ENCODE data around the gene NKAP. TPM values are rescaled to one million over a fixed set of nuclear protein-coding genes. Genes with fewer than 3 reads are reported as not detected.

Gene NKAP
- total and polyA plus RNA-seq, 4 donors, result 2.4 to 3.3 (median 2.7) TPM

GRCh38 chrX:119986203-119986602 lies 42.7 kb upstream of the NKAP start:
- no peaks in the 10 kb centered on the region for H3K36me3 ChIP-seq (ENCODE audit: control insufficient read depth in 4 of 4, insufficient read depth in 3 of 4, low read depth in 1 of 4, low read length in 3 of 4)
- 87% methylated on average over 3 of the region's 3 CpGs for WGBS
- no peak for DNase-seq (ENCODE audit: low spot score)
- peaks cover 0 to 10% (median 6%) of the 10 kb centered on the region in 4 donors for H3K4me1 ChIP-seq (ENCODE audit: control insufficient read depth in 4 of 4, insufficient read depth in 4 of 4, low read length in 3 of 4)
- H3K4me3 ChIP-seq (ENCODE audit: low read depth in 1 of 3, low read length in 3 of 3), result no peak overlapping the region
- TF ChIP-seq GABPA (IDR thresholded peaks at IDR 0.05 in 1 of 2, conservative IDR thresholded peaks at IDR 0.05 in 1 of 2) (no peak), ZBTB33 (IDR thresholded peaks at IDR 0.05) (no peak), REST (IDR thresholded peaks at IDR 0.05) (no peak), NR2F2 (IDR thresholded peaks at IDR 0.05) (no peak), FOXA1 (IDR thresholded peaks at IDR 0.05) (no peak), JUND (IDR thresholded peaks at IDR 0.05) (no peak), CTCF (IDR thresholded peaks at IDR 0.05; ENCODE audit: low read depth, low read length, missing input control) (no peak), TAF1 (conservative IDR thresholded peaks at IDR 0.05) (no peak), ATF3 (IDR thresholded peaks at IDR 0.05) (no peak), HNF4G (IDR thresholded peaks at IDR 0.05) (no peak), FOXA2 (IDR thresholded peaks at IDR 0.05) (no peak), YY1 (IDR thresholded peaks at IDR 0.05) (no peak), RXRA (IDR thresholded peaks at IDR 0.05) (no peak), MAX (IDR thresholded peaks at IDR 0.05) (no peak), HNF4A (conservative IDR thresholded peaks at IDR 0.05) (no peak), SP1 (IDR thresholded peaks at IDR 0.05) (no peak), RAD21 (IDR thresholded peaks at IDR 0.05) (no peak), EGR1 (IDR thresholded peaks at IDR 0.05; ENCODE audit: low read depth in 2 of 2) (no peak)
- H3K27ac ChIP-seq (ENCODE audit: low read depth in 1 of 2, low read length in 2 of 2), result no peak overlapping the region
- H3K9me3 ChIP-seq (ENCODE audit: control insufficient read depth in 4 of 4, low read length in 3 of 4), result no peaks in the 10 kb centered on the region
- peaks cover 0 to 3% (median 0%) of the 10 kb centered on the region in 4 donors for H3K27me3 ChIP-seq (ENCODE audit: control insufficient read depth in 4 of 4, insufficient read depth in 4 of 4, low read length in 3 of 4)
- H3K9ac ChIP-seq (ENCODE audit: low read depth in 1 of 2, low read length in 2 of 2), result no peak overlapping the region

Measured in liver (tissue), 9 donors.